DOHH2 (cell line): Measurements from ENCODE around the gene AGBL4.

Experiments
- H3F3A ChIP-seq: fragments of 200-600 bp; sonication (generic), shearing (Covaris generic); 2 replicates; pipeline ENCODE4 v1.6.0; 2016; ENCODE audit warnings: antibody characterized with exemption, mild to moderate bottlenecking; ENCODE audit not compliant: control insufficient read depth, insufficient read depth
- H3K27ac ChIP-seq: fragments of 200-600 bp; sonication (generic); 2 replicates; pipeline ENCODE4 v1.5.1; 2014; ENCODE audit warnings: low read depth, mild to moderate bottlenecking, low read length, moderate library complexity
- H3K27me3 ChIP-seq: fragments of 200-600 bp; sonication (generic); 2 replicates; pipeline ENCODE4 v1.6.1; 2014; ENCODE audit warnings: mild to moderate bottlenecking, low read length, mixed read lengths; ENCODE audit not compliant: control insufficient read depth
- H3K36me3 ChIP-seq: fragments of 200-600 bp; sonication (generic); 2 replicates; pipeline ENCODE4 v1.6.1; 2014; ENCODE audit warnings: mild to moderate bottlenecking, low read length, moderate library complexity, mixed read lengths; ENCODE audit not compliant: control insufficient read depth
- H3K4me1 ChIP-seq: fragments of 200-600 bp; sonication (generic); 2 replicates; pipeline ENCODE4 v1.6.1; 2014; ENCODE audit warnings: mild to moderate bottlenecking, low read length, mixed read lengths; ENCODE audit not compliant: control insufficient read depth
- H3K4me2 ChIP-seq: fragments of 200-600 bp; sonication (generic); 2 replicates; pipeline ENCODE4 v1.6.0; 2014; ENCODE audit warnings: mild to moderate bottlenecking, low read length, moderate library complexity
- H3K4me3 ChIP-seq: fragments of 200-600 bp; sonication (generic); 2 replicates; pipeline ENCODE4 v1.5.1; 2014; ENCODE audit warnings: mild to moderate bottlenecking, low read length, mixed read lengths
- H3K79me2 ChIP-seq: fragments of 200-600 bp; sonication (generic); 2 replicates; pipeline ENCODE4 v1.6.1; 2014; ENCODE audit warnings: mild to moderate bottlenecking, low read length, mixed read lengths; ENCODE audit not compliant: control insufficient read depth
- H3K9me2 ChIP-seq: fragments of 200-600 bp; sonication (generic); replicated peaks from 2 replicates; pipeline ENCODE4 v1.6.1; 2014; ENCODE audit warnings: mild to moderate bottlenecking, low read length, mixed read lengths; ENCODE audit not compliant: control insufficient read depth
- H3K9me3 ChIP-seq: fragments of 200-600 bp; sonication (generic); 2 replicates; pipeline ENCODE4 v1.6.1; 2014; ENCODE audit warnings: antibody characterized with exemption, low read length, mixed read lengths; ENCODE audit not compliant: control insufficient read depth, insufficient read depth
- H4K20me1 ChIP-seq: fragments of 200-600 bp; sonication (generic); 2 replicates; pipeline ENCODE4 v1.6.0; 2014; ENCODE audit warnings: low read depth, mild to moderate bottlenecking, antibody characterized with exemption, low read length, moderate library complexity; ENCODE audit not compliant: control insufficient read depth, insufficient read depth
- EZH2phosphoT487 ChIP-seq: fragments of 200-600 bp; sonication (generic); IDR thresholded peaks from 2 replicates; pipeline ENCODE4 v1.6.1; 2017; ENCODE audit warnings: borderline replicate concordance, mild to moderate bottlenecking, antibody characterized with exemption, low read length, moderate library complexity, mixed read lengths
- TF ChIP-seq, protein P1 (sequence below): fragments of 200-600 bp; sonication (generic); IDR thresholded peaks from one replicate; pipeline ENCODE4 v1.5.1; 2014; ENCODE audit warnings: antibody characterized with exemption, mild to moderate bottlenecking, low read depth, low read length; ENCODE audit not compliant: poor library complexity, severe bottlenecking

Gene AGBL4

DNA sequence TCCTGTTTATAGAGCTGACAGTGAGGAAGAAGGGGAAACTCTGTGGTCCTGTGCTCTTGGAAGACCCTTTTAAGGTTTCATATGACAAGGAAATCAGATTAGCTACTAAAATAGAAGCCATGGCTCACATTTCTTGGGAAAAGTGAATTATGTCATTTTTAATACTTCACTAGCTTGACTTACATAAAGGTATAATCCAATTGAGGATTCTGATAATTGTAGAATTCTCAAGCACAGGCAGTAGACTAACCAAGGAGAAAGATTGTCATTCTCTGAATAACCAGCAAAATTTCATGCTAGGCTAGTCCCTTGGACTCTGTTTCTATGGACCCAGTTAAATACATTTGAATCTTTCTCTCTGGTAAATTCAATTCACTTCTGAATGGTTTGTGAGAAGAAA lies 634.1 kb downstream of the AGBL4 start:
- no peak overlapping the region for H3K27ac ChIP-seq
- no peak for TF ChIP-seq EZH2phosphoT487
- H3K9me2 ChIP-seq: no peaks in the 10 kb centered on the region
- H4K20me1 ChIP-seq: no peaks in the 10 kb centered on the region
- no peaks in the 10 kb centered on the region for H3F3A ChIP-seq
- no peak overlapping the region for H3K4me2 ChIP-seq
- no peaks in the 10 kb centered on the region for H3K4me1 ChIP-seq
- H3K79me2 ChIP-seq: no peaks in the 10 kb centered on the region
- H3K9me3 ChIP-seq: no peaks in the 10 kb centered on the region
- H3K4me3 ChIP-seq: no peak overlapping the region
- no peaks in the 10 kb centered on the region for H3K36me3 ChIP-seq
- no peaks in the 10 kb centered on the region for H3K27me3 ChIP-seq

- H3K9me2 ChIP-seq: no peaks in the 10 kb centered on the region
- no peaks in the 10 kb centered on the region for H4K20me1 ChIP-seq
- TF ChIP-seq, protein P1, sequence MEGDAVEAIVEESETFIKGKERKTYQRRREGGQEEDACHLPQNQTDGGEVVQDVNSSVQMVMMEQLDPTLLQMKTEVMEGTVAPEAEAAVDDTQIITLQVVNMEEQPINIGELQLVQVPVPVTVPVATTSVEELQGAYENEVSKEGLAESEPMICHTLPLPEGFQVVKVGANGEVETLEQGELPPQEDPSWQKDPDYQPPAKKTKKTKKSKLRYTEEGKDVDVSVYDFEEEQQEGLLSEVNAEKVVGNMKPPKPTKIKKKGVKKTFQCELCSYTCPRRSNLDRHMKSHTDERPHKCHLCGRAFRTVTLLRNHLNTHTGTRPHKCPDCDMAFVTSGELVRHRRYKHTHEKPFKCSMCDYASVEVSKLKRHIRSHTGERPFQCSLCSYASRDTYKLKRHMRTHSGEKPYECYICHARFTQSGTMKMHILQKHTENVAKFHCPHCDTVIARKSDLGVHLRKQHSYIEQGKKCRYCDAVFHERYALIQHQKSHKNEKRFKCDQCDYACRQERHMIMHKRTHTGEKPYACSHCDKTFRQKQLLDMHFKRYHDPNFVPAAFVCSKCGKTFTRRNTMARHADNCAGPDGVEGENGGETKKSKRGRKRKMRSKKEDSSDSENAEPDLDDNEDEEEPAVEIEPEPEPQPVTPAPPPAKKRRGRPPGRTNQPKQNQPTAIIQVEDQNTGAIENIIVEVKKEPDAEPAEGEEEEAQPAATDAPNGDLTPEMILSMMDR: no peak
- no peak for TF ChIP-seq EZH2phosphoT487
- H3K27me3 ChIP-seq: no peaks in the 10 kb centered on the region
- no peaks in the 10 kb centered on the region for H3K36me3 ChIP-seq
- H3K79me2 ChIP-seq: no peaks in the 10 kb centered on the region
- no peak overlapping the region for H3K4me3 ChIP-seq
- no peaks in the 10 kb centered on the region for H3K9me3 ChIP-seq
- H3K4me1 ChIP-seq: no peaks in the 10 kb centered on the region
- no peak overlapping the region for H3K4me2 ChIP-seq
- no peak overlapping the region for H3K27ac ChIP-seq
- no peaks in the 10 kb centered on the region for H3F3A ChIP-seq
Measured at GRCh38 chr1:49364676-49365075, 659.1 kb downstream of the AGBL4 start.

DNA sequence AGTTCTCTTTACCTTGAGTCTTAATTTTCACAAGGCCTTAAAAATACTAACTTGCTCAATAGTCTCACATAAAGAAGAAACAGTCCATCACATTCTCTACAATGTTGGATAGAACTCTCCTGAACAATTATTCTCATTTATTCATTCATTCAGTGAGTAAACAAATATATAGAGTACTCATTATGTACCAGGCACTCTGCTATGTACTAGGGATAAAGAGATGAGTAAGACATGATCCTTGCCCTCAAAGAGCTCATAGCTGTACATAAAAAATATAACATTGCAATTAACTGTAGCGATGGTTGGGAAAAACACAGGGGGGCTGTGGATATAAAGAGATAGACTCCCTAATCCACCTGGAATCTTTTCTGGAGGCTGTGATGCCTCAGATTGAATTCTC lies 660.1 kb downstream of the AGBL4 start:
- no peaks in the 10 kb centered on the region for H3F3A ChIP-seq
- H3K9me3 ChIP-seq: no peaks in the 10 kb centered on the region
- no peaks in the 10 kb centered on the region for H3K36me3 ChIP-seq
- no peaks in the 10 kb centered on the region for H3K4me1 ChIP-seq
- no peaks in the 10 kb centered on the region for H3K27me3 ChIP-seq
- no peak overlapping the region for H3K4me3 ChIP-seq
- H3K79me2 ChIP-seq: no peaks in the 10 kb centered on the region
- no peak overlapping the region for H3K27ac ChIP-seq
- TF ChIP-seq, protein P1: no peak
- TF ChIP-seq EZH2phosphoT487: no peak
- no peak overlapping the region for H3K4me2 ChIP-seq
- H4K20me1 ChIP-seq: no peaks in the 10 kb centered on the region
- H3K9me2 ChIP-seq: no peaks in the 10 kb centered on the region

- H3K9me3 ChIP-seq: no peaks in the 10 kb centered on the region
- TF ChIP-seq, protein P1: no peak
- TF ChIP-seq EZH2phosphoT487: no peak
Measured at GRCh38 chr1:49358036-49358435, 665.7 kb downstream of the AGBL4 start.

More at GRCh38 chr1:49358036-49358435, 665.7 kb downstream of the AGBL4 start:
- Histone ChIP-seq H3K4me2 (no peak overlapping the region), H3K27ac (no peak overlapping the region), H3F3A (no peaks in the 10 kb centered on the region), H3K4me1 (no peaks in the 10 kb centered on the region), H3K9me2 (no peaks in the 10 kb centered on the region), H3K27me3 (no peaks in the 10 kb centered on the region), H3K4me3 (no peak overlapping the region), H3K36me3 (no peaks in the 10 kb centered on the region), H4K20me1 (no peaks in the 10 kb centered on the region), H3K79me2 (no peaks in the 10 kb centered on the region)
